K562 (cell line): ENCODE data around the gene LIG3. TPM values are rescaled to one million over a fixed set of nuclear protein-coding genes. Genes with fewer than 3 reads are reported as not detected.

Experiments
- ATAC-seq: fragments of 200-7000 bp; cut with Tn5 transposase; 3 replicates; pipeline ENCODE4 v1.9.1; 2020; ENCODE audit warnings: moderate library complexity
- BruUV-seq: library from RNA; stranded (reverse); fragments of 400-500 nt; replicated peaks from 2 replicates; lab custom pipeline; 2021; lab: Mats Ljungman, UMichigan
- CTCF ChIA-PET: fragments of 300-600 bp; formaldehyde crosslinking; extraction: SDS; loops from one replicate; lab custom pipeline; 2021; ENCODE audit warnings: low intra/inter-chr PET ratio; lab: Yijun Ruan, JAX
- POLR2A ChIA-PET: fragments of 300-600, 350-650 bp; sonication (Branson Sonifier 250); formaldehyde crosslinking; extraction: SDS; loops from one replicate; lab custom pipeline; 2021; ENCODE audit warnings: antibody characterized with exemption, inconsistent platforms; lab: Yijun Ruan, JAX
- DNase-seq, 4 experiments: peaks; one replicate each; pipeline versions ENCODE4 v3.0.0 to v3.0.0-alpha.2; 2011 to 2018; ENCODE audit warnings: low spot score in 3 of 4, mixed read lengths in 3 of 4; ENCODE audit errors: extremely low read depth in 1 of 4
- FAIRE-seq: peaks from 2 replicates; lab custom pipeline; 2011; peaks lifted over from hg19 to GRCh38; lab: Jason Lieb, UNC
- H2AFZ ChIP-seq: 2 replicates; pipeline ENCODE4 v1.6.0; 2011; ENCODE audit warnings: low read depth, low read length, control low read depth, inconsistent platforms
- H3K27ac ChIP-seq: fragments of 200-600 bp; 3 replicates; pipeline ENCODE4 v1.8.0; 2011; ENCODE audit warnings: low read depth, mild to moderate bottlenecking, control low read depth, inconsistent platforms, low read length, moderate library complexity, mixed read lengths; ENCODE audit errors: extremely low read depth
- H3K27me3 ChIP-seq, 2 experiments: fragments of 300-600 bp in 1 of 2; 2 replicates in 1 of 2; 3 replicates in 1 of 2; pipeline versions ENCODE4 v1.6.0 to v1.8.0; 2011; ENCODE audit warnings: inconsistent platforms in 2 of 2, low read length in 2 of 2, mild to moderate bottlenecking in 1 of 2, mixed read lengths in 1 of 2, moderate library complexity in 1 of 2; ENCODE audit not compliant: control insufficient read depth in 2 of 2, insufficient read depth in 2 of 2
- H3K36me3 ChIP-seq: fragments of 300-600 bp; 3 replicates; pipeline ENCODE4 v1.8.0; 2011; ENCODE audit warnings: mild to moderate bottlenecking, low read length, inconsistent platforms; ENCODE audit not compliant: control insufficient read depth, insufficient read depth
- H3K4me1 ChIP-seq, 2 experiments: fragments of 200-600 bp in 1 of 2; replicated peaks in 1 of 2; 2 replicates in 1 of 2; 3 replicates in 1 of 2; pipeline versions ENCODE4 v1.5.1 to v1.8.0; 2011; ENCODE audit warnings: inconsistent platforms in 2 of 2, low read length in 2 of 2, mild to moderate bottlenecking in 1 of 2, mixed read lengths in 1 of 2, moderate library complexity in 1 of 2; ENCODE audit not compliant: control insufficient read depth in 2 of 2, insufficient read depth in 2 of 2
- H3K4me2 ChIP-seq: 2 replicates; pipeline ENCODE4 v1.6.1; 2011; ENCODE audit warnings: low read length, control low read depth, inconsistent platforms, mixed read lengths; ENCODE audit not compliant: insufficient read depth
- H3K4me3 ChIP-seq: fragments of 200-600 bp; sonication (generic), shearing (Covaris generic); 2 replicates; pipeline ENCODE4 v1.5.1; 2016; ENCODE audit warnings: control low read depth, inconsistent platforms
- H3K79me2 ChIP-seq: fragments of 200-600 bp; 3 replicates; pipeline ENCODE4 v1.8.0; 2011; ENCODE audit warnings: low read length, inconsistent platforms; ENCODE audit not compliant: control insufficient read depth, insufficient read depth
- H3K9ac ChIP-seq, 2 experiments: 2 replicates each; pipeline versions ENCODE4 v1.6.0 to v1.6.1; 2011; ENCODE audit warnings: low read depth in 2 of 2, low read length in 2 of 2, control low read depth in 1 of 2, inconsistent platforms in 1 of 2, mild to moderate bottlenecking in 1 of 2, mixed read lengths in 1 of 2; ENCODE audit not compliant: insufficient read depth in 1 of 2
- H3K9me1 ChIP-seq: one replicate; pipeline ENCODE4 v1.6.0; 2011; ENCODE audit warnings: inconsistent platforms, mild to moderate bottlenecking, low read length, moderate library complexity; ENCODE audit not compliant: control insufficient read depth, insufficient read depth
- H3K9me3 ChIP-seq: replicated peaks from 2 replicates; pipeline ENCODE4 v1.5.1; 2011; ENCODE audit warnings: low read depth, low read length, inconsistent platforms; ENCODE audit not compliant: control insufficient read depth, insufficient read depth
- H4K20me1 ChIP-seq: replicated peaks from 2 replicates; pipeline ENCODE4 v1.6.1; 2011; ENCODE audit warnings: low read length, inconsistent platforms, mixed read lengths; ENCODE audit not compliant: control insufficient read depth, insufficient read depth
- ETV6 ChIP-seq, 3 experiments: fragments of 150-350 bp in 1 of 3; sonication (generic) in 1 of 3; formaldehyde crosslinking in 1 of 3; IDR thresholded peaks; 2 replicates each; pipeline versions ENCODE4 v1.6.1 to v1.8.0; 2014 to 2022; ENCODE audit warnings: borderline replicate concordance in 2 of 3, low read depth in 2 of 3, antibody characterized with exemption in 1 of 3, low read length in 1 of 3, mild to moderate bottlenecking in 1 of 3, missing genetic modification reagents in 1 of 3
- GTF2A2 ChIP-seq: IDR thresholded peaks from 2 replicates; pipeline ENCODE4 v1.6.1; 2016; ENCODE audit warnings: mild to moderate bottlenecking, missing genetic modification characterization, missing compliant biosample characterization
- NFRKB ChIP-seq: fragments of 450-650 bp; IDR thresholded peaks from 2 replicates; pipeline ENCODE4 v1.6.1; 2016; ENCODE audit warnings: low read depth
- NFXL1 ChIP-seq: fragments of 450-650 bp; formaldehyde crosslinking; IDR thresholded peaks from 2 replicates; pipeline ENCODE4 v1.4.0; 2021; ENCODE audit warnings: mild to moderate bottlenecking
- SIX5 ChIP-seq, 2 experiments: IDR thresholded peaks; 2 replicates each; pipeline ENCODE4 v1.6.1; 2011; ENCODE audit warnings: low read length in 2 of 2, borderline replicate concordance in 1 of 2, low read depth in 1 of 2, mild to moderate bottlenecking in 1 of 2, moderate library complexity in 1 of 2; ENCODE audit not compliant: insufficient read depth in 1 of 2
- TAF1 ChIP-seq: IDR thresholded peaks from 2 replicates; pipeline ENCODE4 v1.6.1; 2011; ENCODE audit warnings: mild to moderate bottlenecking, low read length, moderate library complexity; ENCODE audit not compliant: insufficient read depth, control insufficient read depth, severe bottlenecking; ENCODE audit errors: extremely low read depth
- ZNF408 ChIP-seq: fragments of 250-450 bp; sonication (Bioruptor Pico); IDR thresholded peaks from 2 replicates; pipeline ENCODE4 v1.4.0; 2020; ENCODE audit warnings: low read depth, mild to moderate bottlenecking, moderate library complexity
- ZNF76 ChIP-seq: fragments of 250-450 bp; sonication (Bioruptor Pico); IDR thresholded peaks from 2 replicates; pipeline ENCODE4 v1.4.0; 2020; ENCODE audit warnings: mild to moderate bottlenecking, moderate library complexity, borderline replicate concordance
- ZNF79 ChIP-seq: fragments of 250-450 bp; sonication (Bioruptor Pico); IDR thresholded peaks from 2 replicates; pipeline ENCODE4 v1.4.0; 2020; ENCODE audit warnings: low read depth, mild to moderate bottlenecking, moderate library complexity
- ZNF830 ChIP-seq: fragments of 250-450 bp; sonication (Bioruptor Pico); IDR thresholded peaks from 2 replicates; pipeline ENCODE4 v1.5.0; 2021; ENCODE audit warnings: mild to moderate bottlenecking
- WGBS: fragments of 100-300 bp; shearing (Covaris generic); methylation state at CpG from one replicate; pipeline ENCODE4 v1.1.6; 2016; ENCODE audit warnings: low coverage, mixed read lengths; ENCODE audit not compliant: insufficient coverage; ENCODE audit errors: missing lambda C conversion rate; 5-methylcytosine and 5-hydroxymethylcytosine counted together
- in situ Hi-C: fragments of 300-500 bp; cut with MboI; formaldehyde crosslinking; loops from 4 replicates; pipeline ENCODE4 v1.15.0; 2018; ENCODE audit warnings: inconsistent platforms, mixed read lengths
- intact Hi-C: fragments of 100-400 bp; cut with micrococcal nuclease; formaldehyde crosslinking; loops from 2 replicates; pipeline ENCODE4 v1.14.2; 2022
- polyA plus RNA-seq, 8 experiments: library from polyadenylated mRNA; depleted of rRNA in 4 of 8; stranded (reverse) in 5 of 8; unstranded in 3 of 8; fragments of >200 nt; fragmentation: Nextera tagmentation in 2 of 8; fragmentation: Illumina TruSeq in 1 of 8; extraction: Ambion mirVana in 2 of 8; extraction: Trizol in 1 of 8; gene quantifications; 2 replicates each; pipeline versions ENCODE4 v1.2.1 to v1.2.3, GENCODE V29; 2011 to 2014; ENCODE audit warnings: inconsistent platforms in 1 of 8, missing spikeins in 1 of 8
- total RNA-seq, 7 experiments: library from RNA; depleted of rRNA in 6 of 7; stranded (reverse); fragments of >200 nt in 6 of 7; fragmentation: Illumina TruSeq in 2 of 7; extraction: Trizol in 2 of 7; gene quantifications; 2 replicates each; pipeline versions ENCODE4 v1.2.1 to v1.2.3, GENCODE V29; 2011 to 2021; ENCODE audit warnings: low replicate concordance in 1 of 7
- TF ChIP-seq, protein P1 (sequence below): sonication (generic); formaldehyde crosslinking; IDR thresholded peaks from 2 replicates; pipeline ENCODE4 v1.8.0; 2023; ENCODE audit warnings: mild to moderate bottlenecking, missing genetic modification reagents
- TF ChIP-seq, protein P2 (sequence below): fragments of 250-450 bp; sonication (Bioruptor Pico); IDR thresholded peaks from 2 replicates; pipeline ENCODE4 v1.4.0; 2020
- TF ChIP-seq, protein P3 (sequence below): fragments of 250-450 bp; sonication (Bioruptor Pico); IDR thresholded peaks from 2 replicates; pipeline ENCODE4 v1.5.0; 2021; ENCODE audit warnings: mild to moderate bottlenecking, moderate library complexity

Gene LIG3
- total and polyA plus RNA-seq, 9 of the 15 experiments (the other 6 are each of a cell fraction or from before 2014, with no cell fraction given), result 7.6 to 75.0 (median 43.0) TPM

GRCh38 chr17:34980681-34981537, 597 bp downstream of the LIG3 start:
- DNase-seq (peak; percentile 85 to 97 (median 94)), FAIRE-seq (peak; percentile 48), ATAC-seq (peak; percentile 88)
- H3K4me2 ChIP-seq, result peak overlapping the region; percentile 89
- H3K9me3 ChIP-seq, result no peaks in the 10 kb centered on the region
- peaks cover 17 to 26% of the 10 kb centered on the region in 2 experiments; a peak in 4 of 5 replicates for H3K4me1 ChIP-seq
- no peaks in the 10 kb centered on the region for H4K20me1 ChIP-seq
- peak overlapping the region; percentile 90 for H2AFZ ChIP-seq
- ChIA-PET POLR2A (interaction anchor here (0.7 to 3.4 kb wide), 25 partner anchors 11 to 1373 kb away, joined by 3 to 27 read pairs (median 4); partner anchors contain the start of genes RAD51D and RFFL), CTCF (interaction anchor here (0.7 kb wide), 1 partner anchor 436 kb away, joined by 3 read pairs; no protein-coding TSS in a partner anchor)
- H3K9ac ChIP-seq, result peak overlapping the region; percentile 97 to 99
- WGBS, result under 1% methylated on average over 52 of the region's 69 CpGs
- H3K36me3 ChIP-seq, result peaks cover 28% of the 10 kb centered on the region
- no TSS peak for BruUV-seq
- intact Hi-C loops, result loop anchor here (2.0 to 5.0 kb wide), 3 partner anchors 20 to 106 kb away; partner anchors contain the start of genes CCT6B and ZNF830
- H3K79me2 ChIP-seq, result peaks cover 49% of the 10 kb centered on the region
- no peaks in the 10 kb centered on the region for H3K9me1 ChIP-seq
- H3K4me3 ChIP-seq, result peak overlapping the region; percentile 78
- H3K27me3 ChIP-seq, result no peaks in the 10 kb centered on the region
- H3K27ac ChIP-seq, result peak overlapping the region; percentile 96
- in situ Hi-C loops, result no loop called here
- TF ChIP-seq ZNF830 (CRISPR knock-in tag) (0 out of 2 replicates have a peak, but pooled peaks have one; percentile 51), NFXL1 (CRISPR knock-in tag) (no peak), ZNF408 (CRISPR knock-in tag) (no peak), ZNF76 (no peak), ETV6 (IDR thresholded peaks at IDR 0.05; ENCODE audit: borderline replicate concordance in 1 of 2, low read depth in 2 of 2, low read length in 1 of 2) (no peak), ETV6 (CRISPR knock-in tag; IDR thresholded peaks at IDR 0.05; ENCODE audit: borderline replicate concordance) (no peak), ZNF79 (no peak), SIX5 (IDR thresholded peaks at IDR 0.05; ENCODE audit: borderline replicate concordance in 1 of 2, insufficient read depth in 1 of 2, low read depth in 1 of 2, low read length in 2 of 2) (no peak), GTF2A2 (no peak), NFRKB (peak; percentile 90), TAF1 (peak; percentile 69)
- TF ChIP-seq, protein P1, sequence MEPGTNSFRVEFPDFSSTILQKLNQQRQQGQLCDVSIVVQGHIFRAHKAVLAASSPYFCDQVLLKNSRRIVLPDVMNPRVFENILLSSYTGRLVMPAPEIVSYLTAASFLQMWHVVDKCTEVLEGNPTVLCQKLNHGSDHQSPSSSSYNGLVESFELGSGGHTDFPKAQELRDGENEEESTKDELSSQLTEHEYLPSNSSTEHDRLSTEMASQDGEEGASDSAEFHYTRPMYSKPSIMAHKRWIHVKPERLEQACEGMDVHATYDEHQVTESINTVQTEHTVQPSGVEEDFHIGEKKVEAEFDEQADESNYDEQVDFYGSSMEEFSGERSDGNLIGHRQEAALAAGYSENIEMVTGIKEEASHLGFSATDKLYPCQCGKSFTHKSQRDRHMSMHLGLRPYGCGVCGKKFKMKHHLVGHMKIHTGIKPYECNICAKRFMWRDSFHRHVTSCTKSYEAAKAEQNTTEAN (CRISPR knock-in tag), result 0 out of 2 replicates have a peak, but pooled peaks have one; percentile 34
- TF ChIP-seq, protein P2, sequence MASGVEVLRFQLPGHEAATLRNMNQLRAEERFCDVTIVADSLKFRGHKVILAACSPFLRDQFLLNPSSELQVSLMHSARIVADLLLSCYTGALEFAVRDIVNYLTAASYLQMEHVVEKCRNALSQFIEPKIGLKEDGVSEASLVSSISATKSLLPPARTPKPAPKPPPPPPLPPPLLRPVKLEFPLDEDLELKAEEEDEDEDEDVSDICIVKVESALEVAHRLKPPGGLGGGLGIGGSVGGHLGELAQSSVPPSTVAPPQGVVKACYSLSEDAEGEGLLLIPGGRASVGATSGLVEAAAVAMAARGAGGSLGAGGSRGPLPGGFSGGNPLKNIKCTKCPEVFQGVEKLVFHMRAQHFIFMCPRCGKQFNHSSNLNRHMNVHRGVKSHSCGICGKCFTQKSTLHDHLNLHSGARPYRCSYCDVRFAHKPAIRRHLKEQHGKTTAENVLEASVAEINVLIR (CRISPR knock-in tag), result no peak
- TF ChIP-seq, protein P3, sequence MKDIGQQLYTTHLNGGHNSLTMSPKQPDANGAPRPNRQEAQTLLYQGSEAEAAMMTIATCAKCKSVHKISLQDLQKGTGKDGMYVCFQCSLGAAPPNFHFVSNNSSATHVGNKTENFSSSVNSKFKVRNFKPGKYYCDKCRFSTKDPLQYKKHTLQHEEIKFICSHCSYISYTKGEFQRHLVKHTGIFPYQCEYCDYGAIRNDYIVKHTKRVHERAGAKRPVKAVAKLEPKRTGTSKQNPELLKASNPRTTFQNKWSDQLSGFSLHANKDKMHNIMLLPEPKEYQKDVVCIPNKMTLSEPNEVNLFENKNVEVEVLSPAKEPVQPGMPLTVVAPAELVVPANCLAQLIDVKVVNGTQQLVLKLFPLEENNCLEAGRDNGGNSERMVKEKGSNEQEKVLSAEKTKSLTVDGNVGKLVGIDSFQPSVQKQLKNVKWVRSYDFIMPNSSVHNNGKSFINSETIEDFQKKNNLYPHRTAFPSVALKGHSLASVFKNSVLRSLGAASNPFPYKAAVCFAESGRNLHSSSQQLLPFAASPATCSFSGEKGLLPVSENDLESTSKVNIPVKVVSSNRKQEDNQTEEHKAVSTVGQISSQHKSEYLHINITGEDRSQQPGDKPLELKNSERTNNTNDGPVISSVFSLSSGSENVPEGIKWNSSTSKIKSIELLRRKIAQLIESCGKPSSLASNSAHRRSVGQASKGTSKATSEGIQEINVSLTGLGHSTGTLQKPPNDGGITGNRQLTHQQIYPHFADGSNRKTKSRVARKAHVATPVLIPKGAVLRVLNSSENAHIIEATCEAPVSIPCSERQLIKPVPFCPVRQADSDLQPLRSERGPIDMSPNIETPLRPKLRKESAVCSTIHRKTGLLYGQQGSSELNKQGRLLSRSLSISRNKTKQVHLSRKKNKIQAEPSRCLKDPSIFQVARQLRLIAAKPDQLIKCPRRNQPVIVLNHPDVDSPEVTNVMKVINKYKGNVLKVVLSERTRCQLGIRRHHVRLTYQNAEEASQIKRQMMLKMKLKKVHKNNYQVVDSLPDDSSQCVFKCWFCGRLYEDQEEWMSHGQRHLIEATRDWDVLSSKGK (CRISPR knock-in tag), result no peak
